ENCODE results near the gene PHF21A. TPM values are rescaled to one million over a fixed set of nuclear protein-coding genes. Genes with fewer than 3 reads are reported as not detected.

PHF21A gene
- total and polyA plus RNA-seq, 4 donors, result 3.6 to 8.5 (median 6.2) TPM

DNA sequence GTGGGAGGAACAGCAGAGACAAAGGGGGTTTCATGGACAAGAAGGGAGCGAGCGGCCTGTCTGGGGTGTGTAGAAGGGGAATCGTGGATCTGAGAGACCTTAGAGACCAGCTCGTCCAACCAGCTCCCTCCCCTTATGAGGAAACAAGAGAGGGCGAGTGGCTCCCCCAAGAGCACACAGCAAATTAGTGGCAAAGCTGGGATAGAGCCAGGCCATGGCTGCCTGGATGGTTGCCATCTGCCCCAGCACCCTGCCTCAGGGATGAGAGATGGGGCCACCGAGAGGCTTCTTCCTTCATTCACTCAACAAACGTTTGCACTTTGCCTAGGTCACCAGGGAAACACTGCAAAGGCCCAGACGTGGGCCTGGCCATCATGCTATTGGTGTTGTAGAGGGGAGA is 231.7 kb downstream of the PHF21A start:
- TF ChIP-seq RXRA (IDR thresholded peaks at IDR 0.05) (no peak), JUND (IDR thresholded peaks at IDR 0.05) (no peak), FOXA1 (IDR thresholded peaks at IDR 0.05) (no peak), RAD21 (IDR thresholded peaks at IDR 0.05) (no peak)
- TF ChIP-seq, protein P1, sequence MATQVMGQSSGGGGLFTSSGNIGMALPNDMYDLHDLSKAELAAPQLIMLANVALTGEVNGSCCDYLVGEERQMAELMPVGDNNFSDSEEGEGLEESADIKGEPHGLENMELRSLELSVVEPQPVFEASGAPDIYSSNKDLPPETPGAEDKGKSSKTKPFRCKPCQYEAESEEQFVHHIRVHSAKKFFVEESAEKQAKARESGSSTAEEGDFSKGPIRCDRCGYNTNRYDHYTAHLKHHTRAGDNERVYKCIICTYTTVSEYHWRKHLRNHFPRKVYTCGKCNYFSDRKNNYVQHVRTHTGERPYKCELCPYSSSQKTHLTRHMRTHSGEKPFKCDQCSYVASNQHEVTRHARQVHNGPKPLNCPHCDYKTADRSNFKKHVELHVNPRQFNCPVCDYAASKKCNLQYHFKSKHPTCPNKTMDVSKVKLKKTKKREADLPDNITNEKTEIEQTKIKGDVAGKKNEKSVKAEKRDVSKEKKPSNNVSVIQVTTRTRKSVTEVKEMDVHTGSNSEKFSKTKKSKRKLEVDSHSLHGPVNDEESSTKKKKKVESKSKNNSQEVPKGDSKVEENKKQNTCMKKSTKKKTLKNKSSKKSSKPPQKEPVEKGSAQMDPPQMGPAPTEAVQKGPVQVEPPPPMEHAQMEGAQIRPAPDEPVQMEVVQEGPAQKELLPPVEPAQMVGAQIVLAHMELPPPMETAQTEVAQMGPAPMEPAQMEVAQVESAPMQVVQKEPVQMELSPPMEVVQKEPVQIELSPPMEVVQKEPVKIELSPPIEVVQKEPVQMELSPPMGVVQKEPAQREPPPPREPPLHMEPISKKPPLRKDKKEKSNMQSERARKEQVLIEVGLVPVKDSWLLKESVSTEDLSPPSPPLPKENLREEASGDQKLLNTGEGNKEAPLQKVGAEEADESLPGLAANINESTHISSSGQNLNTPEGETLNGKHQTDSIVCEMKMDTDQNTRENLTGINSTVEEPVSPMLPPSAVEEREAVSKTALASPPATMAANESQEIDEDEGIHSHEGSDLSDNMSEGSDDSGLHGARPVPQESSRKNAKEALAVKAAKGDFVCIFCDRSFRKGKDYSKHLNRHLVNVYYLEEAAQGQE (IDR thresholded peaks at IDR 0.05), result no peak
- TF ChIP-seq, protein P2, sequence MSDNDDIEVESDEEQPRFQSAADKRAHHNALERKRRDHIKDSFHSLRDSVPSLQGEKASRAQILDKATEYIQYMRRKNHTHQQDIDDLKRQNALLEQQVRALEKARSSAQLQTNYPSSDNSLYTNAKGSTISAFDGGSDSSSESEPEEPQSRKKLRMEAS (IDR thresholded peaks at IDR 0.05), result no peak
- H3K9ac ChIP-seq (ENCODE audit: low read depth in 1 of 2, low read length in 2 of 2), result no peak overlapping the region
- H3K4me1 ChIP-seq (ENCODE audit: control insufficient read depth in 4 of 4, insufficient read depth in 4 of 4, low read length in 3 of 4), result peaks cover 6 to 29% (median 18%) of the 10 kb centered on the region in 4 donors
- H3K9me3 ChIP-seq (ENCODE audit: control insufficient read depth in 4 of 4, low read length in 3 of 4), result no peaks in the 10 kb centered on the region
- WGBS, result 93% methylated on average over 8 of the region's 8 CpGs
- no peaks in the 10 kb centered on the region for H3K36me3 ChIP-seq (ENCODE audit: control insufficient read depth in 4 of 4, insufficient read depth in 3 of 4, low read depth in 1 of 4, low read length in 3 of 4)
- no peak overlapping the region for H3K27ac ChIP-seq (ENCODE audit: low read depth in 1 of 2, low read length in 2 of 2)
- no peak for DNase-seq (ENCODE audit: low spot score)
- H3K4me3 ChIP-seq (ENCODE audit: low read depth in 1 of 3, low read length in 3 of 3), result no peak overlapping the region
- H3K27me3 ChIP-seq (ENCODE audit: control insufficient read depth in 4 of 4, insufficient read depth in 4 of 4, low read length in 3 of 4), result no peaks in the 10 kb centered on the region

DNA sequence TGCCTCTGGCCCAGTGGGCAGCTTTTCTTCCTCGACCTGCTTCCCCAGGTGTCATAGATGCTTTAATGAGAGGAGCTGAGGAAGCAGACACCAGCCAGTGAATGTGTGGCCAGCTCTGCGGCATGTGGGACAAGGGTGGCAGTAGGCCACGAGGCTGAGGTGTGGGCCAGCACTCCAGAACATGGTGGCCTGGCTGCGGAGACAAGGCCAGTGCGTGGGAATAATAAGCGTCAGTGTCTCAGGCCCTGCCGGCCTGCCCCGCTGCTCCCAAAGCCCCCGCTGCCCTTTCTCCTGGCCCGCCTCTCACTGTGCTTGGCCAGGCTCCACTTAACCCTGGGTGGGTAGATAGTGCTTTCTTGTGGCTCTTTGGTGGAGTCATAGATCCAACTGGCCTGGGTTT is 233.7 kb downstream of the PHF21A start:
- H3K4me1 ChIP-seq (ENCODE audit: control insufficient read depth in 4 of 4, insufficient read depth in 4 of 4, low read length in 3 of 4), result peaks cover 5 to 21% (median 11%) of the 10 kb centered on the region in 4 donors
- no peaks in the 10 kb centered on the region for H3K27me3 ChIP-seq (ENCODE audit: control insufficient read depth in 4 of 4, insufficient read depth in 4 of 4, low read length in 3 of 4)
- no peak overlapping the region for H3K4me3 ChIP-seq (ENCODE audit: low read depth in 1 of 3, low read length in 3 of 3)
- no peak overlapping the region for H3K27ac ChIP-seq (ENCODE audit: low read depth in 1 of 2, low read length in 2 of 2)
- no peak overlapping the region for H3K9ac ChIP-seq (ENCODE audit: low read depth in 1 of 2, low read length in 2 of 2)
- 96% methylated on average over 10 of the region's 10 CpGs for WGBS
- DNase-seq (ENCODE audit: low spot score), result no peak
- no peak for TF ChIP-seq EGR1 (IDR thresholded peaks at IDR 0.05; ENCODE audit: low read depth in 2 of 2)
- TF ChIP-seq, protein P3, sequence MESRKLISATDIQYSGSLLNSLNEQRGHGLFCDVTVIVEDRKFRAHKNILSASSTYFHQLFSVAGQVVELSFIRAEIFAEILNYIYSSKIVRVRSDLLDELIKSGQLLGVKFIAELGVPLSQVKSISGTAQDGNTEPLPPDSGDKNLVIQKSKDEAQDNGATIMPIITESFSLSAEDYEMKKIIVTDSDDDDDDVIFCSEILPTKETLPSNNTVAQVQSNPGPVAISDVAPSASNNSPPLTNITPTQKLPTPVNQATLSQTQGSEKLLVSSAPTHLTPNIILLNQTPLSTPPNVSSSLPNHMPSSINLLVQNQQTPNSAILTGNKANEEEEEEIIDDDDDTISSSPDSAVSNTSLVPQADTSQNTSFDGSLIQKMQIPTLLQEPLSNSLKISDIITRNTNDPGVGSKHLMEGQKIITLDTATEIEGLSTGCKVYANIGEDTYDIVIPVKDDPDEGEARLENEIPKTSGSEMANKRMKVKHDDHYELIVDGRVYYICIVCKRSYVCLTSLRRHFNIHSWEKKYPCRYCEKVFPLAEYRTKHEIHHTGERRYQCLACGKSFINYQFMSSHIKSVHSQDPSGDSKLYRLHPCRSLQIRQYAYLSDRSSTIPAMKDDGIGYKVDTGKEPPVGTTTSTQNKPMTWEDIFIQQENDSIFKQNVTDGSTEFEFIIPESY (IDR thresholded peaks at IDR 0.05), result no peak
- TF ChIP-seq TAF1 (conservative IDR thresholded peaks at IDR 0.05), result no peak
- no peak for TF ChIP-seq RAD21 (IDR thresholded peaks at IDR 0.05)
- TF ChIP-seq YY1 (IDR thresholded peaks at IDR 0.05), result no peak
- no peak for TF ChIP-seq JUND (IDR thresholded peaks at IDR 0.05)
- no peak for TF ChIP-seq HNF4G (IDR thresholded peaks at IDR 0.05)
- TF ChIP-seq, protein P4, sequence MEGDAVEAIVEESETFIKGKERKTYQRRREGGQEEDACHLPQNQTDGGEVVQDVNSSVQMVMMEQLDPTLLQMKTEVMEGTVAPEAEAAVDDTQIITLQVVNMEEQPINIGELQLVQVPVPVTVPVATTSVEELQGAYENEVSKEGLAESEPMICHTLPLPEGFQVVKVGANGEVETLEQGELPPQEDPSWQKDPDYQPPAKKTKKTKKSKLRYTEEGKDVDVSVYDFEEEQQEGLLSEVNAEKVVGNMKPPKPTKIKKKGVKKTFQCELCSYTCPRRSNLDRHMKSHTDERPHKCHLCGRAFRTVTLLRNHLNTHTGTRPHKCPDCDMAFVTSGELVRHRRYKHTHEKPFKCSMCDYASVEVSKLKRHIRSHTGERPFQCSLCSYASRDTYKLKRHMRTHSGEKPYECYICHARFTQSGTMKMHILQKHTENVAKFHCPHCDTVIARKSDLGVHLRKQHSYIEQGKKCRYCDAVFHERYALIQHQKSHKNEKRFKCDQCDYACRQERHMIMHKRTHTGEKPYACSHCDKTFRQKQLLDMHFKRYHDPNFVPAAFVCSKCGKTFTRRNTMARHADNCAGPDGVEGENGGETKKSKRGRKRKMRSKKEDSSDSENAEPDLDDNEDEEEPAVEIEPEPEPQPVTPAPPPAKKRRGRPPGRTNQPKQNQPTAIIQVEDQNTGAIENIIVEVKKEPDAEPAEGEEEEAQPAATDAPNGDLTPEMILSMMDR (IDR thresholded peaks at IDR 0.05; ENCODE audit: low read depth, low read length, missing input control), result no peak
- TF ChIP-seq, protein P2 (IDR thresholded peaks at IDR 0.05), result no peak
- peaks cover 0 to 5% (median 2%) of the 10 kb centered on the region in 4 donors for H3K36me3 ChIP-seq (ENCODE audit: control insufficient read depth in 4 of 4, insufficient read depth in 3 of 4, low read depth in 1 of 4, low read length in 3 of 4)
- no peaks in the 10 kb centered on the region for H3K9me3 ChIP-seq (ENCODE audit: control insufficient read depth in 4 of 4, low read length in 3 of 4)
